Gastrocnemius medialis (tissue), 4 donors: ENCODE data around the gene SORCS1.

Experiments
- CTCF ChIP-seq, 5 experiments: fragments of 450-650 bp in 3 of 5; fragments of 200-600 bp in 2 of 5; sonication (generic) in 2 of 5; IDR thresholded peaks in 4 of 5; conservative IDR thresholded peaks in 1 of 5; 1 replicate in 4 of 5; 2 replicates in 1 of 5; pipeline ENCODE4 v1.5.1; 2016 to 2019; ENCODE audit warnings: antibody characterized with exemption in 5 of 5, mild to moderate bottlenecking in 3 of 5, moderate library complexity in 3 of 5
- POLR2A ChIP-seq, 2 donors: fragments of 450-650 bp; IDR thresholded peaks; one replicate each; pipeline ENCODE4 v1.6.1; 2017; ENCODE audit warnings: antibody characterized with exemption in 2 of 2, mild to moderate bottlenecking in 2 of 2, moderate library complexity in 2 of 2

DNA sequence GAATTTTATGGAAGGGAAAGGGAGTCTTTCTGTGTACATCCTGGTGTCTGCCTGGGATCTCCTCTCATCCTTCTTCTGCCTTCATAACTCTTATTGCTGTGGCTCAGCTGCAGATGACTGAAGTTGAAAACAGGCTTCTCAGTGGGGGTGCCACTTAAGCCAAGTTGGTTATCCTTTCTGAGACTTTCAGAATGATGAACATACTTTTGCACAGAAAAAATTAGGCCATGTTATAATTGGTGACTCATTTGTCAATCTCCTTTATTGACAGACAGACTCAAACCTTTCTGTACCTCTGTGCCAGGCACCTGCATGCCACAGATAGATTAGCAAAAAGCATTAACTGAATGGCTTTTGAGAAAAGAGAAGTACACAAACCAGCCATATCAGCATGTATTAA is 430.3 kb downstream of the SORCS1 start:
- no peak for TF ChIP-seq CTCF (IDR thresholded peaks at IDR 0.05 in 4 of 5, conservative IDR thresholded peaks at IDR 0.05 in 1 of 5)
- no peak for TF ChIP-seq POLR2A (IDR thresholded peaks at IDR 0.05)
